Suppressor macrophage treated with lipopolysaccharide for 4 hours (primary cell): ENCODE data around the gene ZNF132.
"Not testable (repeated sequence)": the region's sequence is repeated elsewhere in the genome, so short reads cannot be mapped to it uniquely, and the experiment has no call there.

Experiments used
- DNase-seq: peaks from one replicate; pipeline ENCODE4 v3.0.0-alpha.2; 2020

The ZNF132 gene

GRCh38 chr19:58406818-58407657 lies 32.9 kb downstream of the ZNF132 start:
- DNase-seq: no peak

GRCh38 chr19:58403920-58404478 lies 36.0 kb downstream of the ZNF132 start:
- not testable (repeated sequence) for DNase-seq

- no peak for DNase-seq
Observed at GRCh38 chr19:58401840-58402421, 38.0 kb downstream of the ZNF132 start.

GRCh38 chr19:58400916-58401839 lies 38.8 kb downstream of the ZNF132 start:
- DNase-seq: peak; percentile 99

GRCh38 chr19:58400316-58400915 lies 39.5 kb downstream of the ZNF132 start:
- DNase-seq: no peak

GRCh38 chr19:58399903-58400302 lies 40.0 kb downstream of the ZNF132 start:
- no peak for DNase-seq

- DNase-seq: no peak
Observed at GRCh38 chr19:58398545-58398944, 41.4 kb downstream of the ZNF132 start.

GRCh38 chr19:58398087-58398486 lies 41.9 kb downstream of the ZNF132 start:
- DNase-seq: no peak

GRCh38 chr19:58397533-58398037 lies 42.4 kb downstream of the ZNF132 start:
- no peak for DNase-seq

- no peak for DNase-seq
Observed at GRCh38 chr19:58396691-58397532, 43.0 kb downstream of the ZNF132 start.

- no peak for DNase-seq
Observed at GRCh38 chr19:58395979-58396627, 43.9 kb downstream of the ZNF132 start.

- DNase-seq: no peak
Observed at GRCh38 chr19:58395220-58395978, 44.6 kb downstream of the ZNF132 start, which contains the start of gene RNF225. RNF225 (plus strand) TSS chr19:58395656; CDS start chr19:58396090, 434 bp downstream.

GRCh38 chr19:58394821-58395219 lies 45.1 kb downstream of the ZNF132 start:
- DNase-seq: no peak

GRCh38 chr19:58393725-58394033 lies 46.3 kb downstream of the ZNF132 start:
- DNase-seq: no peak

- DNase-seq: no peak
Observed at GRCh38 chr19:58392945-58393724, 46.8 kb downstream of the ZNF132 start.

- no peak for DNase-seq
Observed at GRCh38 chr19:58388175-58388526, 51.8 kb downstream of the ZNF132 start.

GRCh38 chr19:58387338-58388174 lies 52.4 kb downstream of the ZNF132 start:
- no peak for DNase-seq

GRCh38 chr19:58386576-58387337 lies 53.2 kb downstream of the ZNF132 start, which contains the start of gene RPS5:
RPS5 (plus strand) TSS chr19:58387269; CDS start chr19:58388138, 869 bp downstream.
- peak; percentile 99 for DNase-seq
